OCI-LY3 (cell line): ENCODE results near the gene CD4.

Source experiments
- H2AFZ ChIP-seq: fragments of 200-600, 300-600 bp; shearing (Covaris generic); 2 replicates; pipeline ENCODE4 v1.6.0; 2014; ENCODE audit warnings: antibody characterized with exemption, low read depth, low read length
- H3K27ac ChIP-seq: fragments of 200-600, 300-600 bp; sonication (generic); 2 replicates; pipeline ENCODE4 v1.5.1; 2014; ENCODE audit warnings: mild to moderate bottlenecking, low read length, moderate library complexity, mixed read lengths
- H3K27me3 ChIP-seq: fragments of 200-600, 300-600 bp; sonication (generic); 2 replicates; pipeline ENCODE4 v1.6.1; 2014; ENCODE audit warnings: low read depth, low read length, mixed read lengths
- H3K36me3 ChIP-seq: fragments of 200-600, 300-600 bp; sonication (generic); replicated peaks from 2 replicates; pipeline ENCODE3; 2014; ENCODE audit warnings: low read depth, low read length, mixed read lengths
- H3K4me1 ChIP-seq: fragments of 300-600, 200-600 bp; sonication (generic); 2 replicates; pipeline ENCODE4 v1.6.1; 2014; ENCODE audit warnings: low read length, mixed read lengths
- H3K4me2 ChIP-seq: fragments of 200-600, 300-600 bp; sonication (generic); 2 replicates; pipeline ENCODE4 v1.6.1; 2014; ENCODE audit warnings: low read length, mixed read lengths
- H3K4me3 ChIP-seq: fragments of 300-600, 200-600 bp; sonication (generic); 2 replicates; pipeline ENCODE4 v1.5.1; 2014; ENCODE audit warnings: antibody characterized with exemption, mild to moderate bottlenecking, low read length, moderate library complexity
- H3K79me2 ChIP-seq: fragments of 300-600, 200-600 bp; shearing (Covaris generic); 2 replicates; pipeline ENCODE4 v1.6.1; 2014; ENCODE audit warnings: mild to moderate bottlenecking, low read length, mixed read lengths
- H3K9ac ChIP-seq: fragments of 300-600, 200-600 bp; shearing (Covaris generic); 2 replicates; pipeline ENCODE4 v1.6.0; 2014; ENCODE audit warnings: mild to moderate bottlenecking, low read length, moderate library complexity
- H3K9me3 ChIP-seq: fragments of 200-600, 300-600 bp; shearing (Covaris generic); 2 replicates; pipeline ENCODE4 v1.6.1; 2014; ENCODE audit warnings: low read length, mixed read lengths; ENCODE audit not compliant: insufficient read depth
- H4K20me1 ChIP-seq: fragments of 200-600, 300-600 bp; sonication (generic); 2 replicates; pipeline ENCODE4 v1.6.1; 2016; ENCODE audit warnings: low read length, mixed read lengths; ENCODE audit not compliant: insufficient read depth
- EZH2phosphoT487 ChIP-seq: fragments of 200-600 bp; shearing (Covaris generic); IDR thresholded peaks from 2 replicates; pipeline ENCODE4 v1.6.1; 2018; ENCODE audit warnings: antibody characterized with exemption, mixed run types, low read depth
- TF ChIP-seq, protein P1 (sequence below): fragments of 200-600, 300-600 bp; sonication (generic); IDR thresholded peaks from 2 replicates; pipeline ENCODE4 v1.5.1; 2014; ENCODE audit warnings: antibody characterized with exemption, low read length, low read depth

CD4 gene

DNA sequence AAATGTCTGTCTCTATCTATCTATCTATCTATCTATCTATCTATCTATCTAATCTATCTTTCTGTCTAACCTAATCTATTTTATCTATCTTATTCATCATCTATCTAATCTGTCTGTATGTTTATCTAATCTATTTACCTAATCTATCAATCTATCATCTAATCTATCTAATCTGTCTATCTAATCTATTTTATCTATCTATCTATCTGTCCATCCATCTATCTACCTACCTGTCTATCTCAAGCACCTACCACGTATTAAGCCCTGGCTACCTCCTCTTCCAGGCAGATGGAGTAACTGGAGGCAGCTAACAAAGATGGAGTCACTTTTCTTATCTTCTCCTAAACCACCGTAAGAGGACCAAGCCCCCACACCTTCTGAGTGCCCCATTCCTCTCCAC is 5.8 kb downstream of the CD4 start:
- H3K9me3 ChIP-seq, result no peaks in the 10 kb centered on the region
- no peak for TF ChIP-seq EZH2phosphoT487
- TF ChIP-seq, protein P1, sequence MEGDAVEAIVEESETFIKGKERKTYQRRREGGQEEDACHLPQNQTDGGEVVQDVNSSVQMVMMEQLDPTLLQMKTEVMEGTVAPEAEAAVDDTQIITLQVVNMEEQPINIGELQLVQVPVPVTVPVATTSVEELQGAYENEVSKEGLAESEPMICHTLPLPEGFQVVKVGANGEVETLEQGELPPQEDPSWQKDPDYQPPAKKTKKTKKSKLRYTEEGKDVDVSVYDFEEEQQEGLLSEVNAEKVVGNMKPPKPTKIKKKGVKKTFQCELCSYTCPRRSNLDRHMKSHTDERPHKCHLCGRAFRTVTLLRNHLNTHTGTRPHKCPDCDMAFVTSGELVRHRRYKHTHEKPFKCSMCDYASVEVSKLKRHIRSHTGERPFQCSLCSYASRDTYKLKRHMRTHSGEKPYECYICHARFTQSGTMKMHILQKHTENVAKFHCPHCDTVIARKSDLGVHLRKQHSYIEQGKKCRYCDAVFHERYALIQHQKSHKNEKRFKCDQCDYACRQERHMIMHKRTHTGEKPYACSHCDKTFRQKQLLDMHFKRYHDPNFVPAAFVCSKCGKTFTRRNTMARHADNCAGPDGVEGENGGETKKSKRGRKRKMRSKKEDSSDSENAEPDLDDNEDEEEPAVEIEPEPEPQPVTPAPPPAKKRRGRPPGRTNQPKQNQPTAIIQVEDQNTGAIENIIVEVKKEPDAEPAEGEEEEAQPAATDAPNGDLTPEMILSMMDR, result no peak
- H3K4me1 ChIP-seq, result peaks cover 15% of the 10 kb centered on the region
- H3K36me3 ChIP-seq, result no peaks in the 10 kb centered on the region
- no peaks in the 10 kb centered on the region for H3K79me2 ChIP-seq
- no peak overlapping the region for H3K9ac ChIP-seq
- no peak overlapping the region for H3K4me3 ChIP-seq
- H3K27ac ChIP-seq, result no peak overlapping the region
- H3K27me3 ChIP-seq, result no peaks in the 10 kb centered on the region
- H3K4me2 ChIP-seq, result no peak overlapping the region
- H4K20me1 ChIP-seq, result no peaks in the 10 kb centered on the region
- no peak overlapping the region for H2AFZ ChIP-seq

- Histone ChIP-seq H3K27ac (no peak overlapping the region), H4K20me1 (no peaks in the 10 kb centered on the region), H3K4me1 (peaks cover 15% of the 10 kb centered on the region), H3K36me3 (no peaks in the 10 kb centered on the region), H3K79me2 (no peaks in the 10 kb centered on the region), H3K4me2 (no peak overlapping the region), H3K9ac (no peak overlapping the region), H3K27me3 (no peaks in the 10 kb centered on the region), H3K9me3 (no peaks in the 10 kb centered on the region), H2AFZ (no peak overlapping the region), H3K4me3 (no peak overlapping the region)
- TF ChIP-seq, protein P1, result no peak
- TF ChIP-seq EZH2phosphoT487, result no peak
Observed at GRCh38 chr12:6796576-6796975, 7.2 kb downstream of the CD4 start.

- Histone ChIP-seq H3K4me2 (no peak overlapping the region), H3K36me3 (no peaks in the 10 kb centered on the region), H2AFZ (no peak overlapping the region), H3K9me3 (no peaks in the 10 kb centered on the region), H3K9ac (no peak overlapping the region), H3K27ac (no peak overlapping the region), H3K79me2 (no peaks in the 10 kb centered on the region), H3K27me3 (no peaks in the 10 kb centered on the region), H4K20me1 (no peaks in the 10 kb centered on the region), H3K4me1 (no peaks in the 10 kb centered on the region), H3K4me3 (no peak overlapping the region)
- no peak for TF ChIP-seq EZH2phosphoT487
- TF ChIP-seq, protein P1, result no peak
Observed at GRCh38 chr12:6799147-6799546, 9.8 kb downstream of the CD4 start.

DNA sequence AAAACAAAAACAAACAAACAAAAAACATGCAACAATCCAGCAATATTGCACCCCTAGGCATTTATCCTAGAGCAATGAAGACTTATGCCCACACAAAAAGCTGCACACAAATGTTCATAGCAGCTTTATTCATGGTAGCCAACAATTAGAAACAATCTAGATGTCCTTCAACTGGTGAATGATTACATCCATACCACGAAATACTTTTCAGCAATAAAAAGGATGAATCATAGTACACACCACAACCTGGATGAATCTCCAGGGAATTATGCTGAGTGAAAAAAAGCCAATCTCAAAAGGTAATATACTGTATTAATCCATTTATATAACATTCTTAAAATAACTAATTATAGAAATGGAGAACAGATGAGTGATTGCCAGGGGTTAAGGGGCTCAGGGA is 17.8 kb downstream of the CD4 start:
- TF ChIP-seq EZH2phosphoT487, result no peak
- TF ChIP-seq, protein P1, result no peak
- Histone ChIP-seq H3K4me3 (no peak overlapping the region), H3K36me3 (no peaks in the 10 kb centered on the region), H3K4me2 (no peak overlapping the region), H3K9ac (no peak overlapping the region), H3K27me3 (no peaks in the 10 kb centered on the region), H4K20me1 (no peaks in the 10 kb centered on the region), H3K27ac (no peak overlapping the region), H3K4me1 (peaks cover 14% of the 10 kb centered on the region), H3K9me3 (no peaks in the 10 kb centered on the region), H2AFZ (no peak overlapping the region), H3K79me2 (no peaks in the 10 kb centered on the region)
